HepG2 (cell line): Measurements from ENCODE around the gene STPG2. TPM values are rescaled to one million over a fixed set of nuclear protein-coding genes. Genes with fewer than 3 reads are reported as not detected.

Source experiments
- ATAC-seq: fragments of 200-7000 bp; cut with Tn5 transposase; 3 replicates; pipeline ENCODE4 v1.9.1; 2020; ENCODE audit warnings: mild to moderate bottlenecking, moderate library complexity
- BruUV-seq: library from RNA; stranded (reverse); fragments of 400-500 nt; replicated peaks from 2 replicates; lab custom pipeline; 2021; lab: Mats Ljungman, UMichigan
- CTCF ChIA-PET: fragments of 300-600 bp; formaldehyde crosslinking; extraction: SDS; loops from one replicate; lab custom pipeline; 2021; ENCODE audit warnings: low total read pairs, inconsistent platforms, low intra/inter-chr PET ratio; lab: Yijun Ruan, JAX
- POLR2A ChIA-PET: fragments of 350-600 bp; sonication (Branson Sonifier 250); formaldehyde crosslinking; loops from one replicate; lab custom pipeline; 2020; ENCODE audit warnings: antibody characterized with exemption, inconsistent platforms; lab: Yijun Ruan, JAX
- DNase-seq: peaks from one replicate; pipeline ENCODE4 v3.0.0-alpha.2; 2015; ENCODE audit warnings: low spot score
- FAIRE-seq: peaks from 3 replicates; lab custom pipeline; 2011; peaks lifted over from hg19 to GRCh38; lab: Jason Lieb, UNC
- H2AFZ ChIP-seq: one replicate; pipeline ENCODE4 v1.6.1; 2011; ENCODE audit warnings: low read length, inconsistent platforms
- H3K27ac ChIP-seq: fragments of 300-600 bp; 3 replicates; pipeline ENCODE4 v1.8.0; 2011; ENCODE audit warnings: mixed run types, mild to moderate bottlenecking, mixed read lengths, low read length, inconsistent platforms; ENCODE audit not compliant: insufficient read depth; ENCODE audit errors: extremely low read length
- H3K27me3 ChIP-seq, 2 experiments: fragments of 200-600 bp in 1 of 2; 2 replicates in 1 of 2; 3 replicates in 1 of 2; pipeline versions ENCODE4 v1.6.0 to v1.8.0; 2011; ENCODE audit warnings: low read length in 2 of 2, mild to moderate bottlenecking in 2 of 2, moderate library complexity in 2 of 2, inconsistent platforms in 1 of 2; ENCODE audit not compliant: insufficient read depth in 2 of 2, control insufficient read depth in 1 of 2
- H3K36me3 ChIP-seq, 2 experiments: fragments of 200-600 bp in 1 of 2; replicated peaks in 1 of 2; 2 replicates in 1 of 2; 3 replicates in 1 of 2; pipeline versions ENCODE4 v1.5.1 to v1.8.0; 2011; ENCODE audit warnings: low read length in 2 of 2, inconsistent platforms in 1 of 2; ENCODE audit not compliant: insufficient read depth in 2 of 2, control insufficient read depth in 1 of 2
- H3K4me1 ChIP-seq: 2 replicates; pipeline ENCODE4 v1.5.1; 2012; ENCODE audit warnings: low read length, inconsistent platforms; ENCODE audit not compliant: insufficient read depth
- H3K4me2 ChIP-seq: 2 replicates; pipeline ENCODE4 v1.6.0; 2011; ENCODE audit warnings: low read depth, low read length, inconsistent platforms
- H3K4me3 ChIP-seq, 3 experiments: fragments of 200-600 bp in 1 of 3; sonication (generic), shearing (Covaris generic) in 1 of 3; replicated peaks in 1 of 3; 2 replicates each; pipeline ENCODE4 v1.5.1; 2011 to 2016; ENCODE audit warnings: low read length in 3 of 3, inconsistent platforms in 2 of 3, low read depth in 2 of 3, mild to moderate bottlenecking in 2 of 3, control low read depth in 1 of 3, mixed read lengths in 1 of 3; ENCODE audit not compliant: insufficient read depth in 1 of 3
- H3K79me2 ChIP-seq: one replicate; pipeline ENCODE4 v1.6.1; 2011; ENCODE audit warnings: low read length, inconsistent platforms; ENCODE audit not compliant: insufficient read depth
- H3K9ac ChIP-seq: 2 replicates; pipeline ENCODE4 v1.6.0; 2011; ENCODE audit warnings: mild to moderate bottlenecking, low read depth, low read length, inconsistent platforms; ENCODE audit not compliant: insufficient read depth
- H3K9me3 ChIP-seq: 2 replicates; pipeline ENCODE4 v1.5.1; 2012; ENCODE audit warnings: mild to moderate bottlenecking, low read length
- H4K20me1 ChIP-seq: 2 replicates; pipeline ENCODE4 v1.6.0; 2011; ENCODE audit warnings: inconsistent platforms, mild to moderate bottlenecking, low read length, moderate library complexity; ENCODE audit not compliant: insufficient read depth
- CHD2 ChIP-seq: IDR thresholded peaks from 2 replicates; pipeline ENCODE4 v1.6.1; 2011; ENCODE audit warnings: low read depth, low read length, improper control_type of control experiment
- DMTF1 ChIP-seq: sonication (generic); formaldehyde crosslinking; IDR thresholded peaks from 2 replicates; pipeline ENCODE4 v1.4.0; 2020; ENCODE audit warnings: mild to moderate bottlenecking, missing genetic modification reagents
- FUBP1 ChIP-seq: sonication (generic); formaldehyde crosslinking; IDR thresholded peaks from 2 replicates; pipeline ENCODE4 v1.5.1; 2020; ENCODE audit warnings: missing genetic modification reagents, mild to moderate bottlenecking, borderline replicate concordance
- HHEX ChIP-seq: IDR thresholded peaks from 2 replicates; pipeline ENCODE4 v1.6.1; 2016; ENCODE audit warnings: control low read depth
- PLSCR1 ChIP-seq: sonication (generic); formaldehyde crosslinking; IDR thresholded peaks from 2 replicates; pipeline ENCODE4 v1.5.0; 2020; ENCODE audit warnings: missing genetic modification reagents, mild to moderate bottlenecking, borderline replicate concordance
- RBAK ChIP-seq: sonication (generic); formaldehyde crosslinking; IDR thresholded peaks from 2 replicates; pipeline ENCODE4 v1.5.1; 2020; ENCODE audit warnings: mild to moderate bottlenecking, missing genetic modification reagents
- SIN3A ChIP-seq: IDR thresholded peaks from 2 replicates; pipeline ENCODE4 v1.6.1; 2011; ENCODE audit warnings: low read depth, mild to moderate bottlenecking, control low read depth, low read length, borderline replicate concordance
- SNAPC5 ChIP-seq: sonication (generic); formaldehyde crosslinking; IDR thresholded peaks from 2 replicates; pipeline ENCODE4 v1.8.1; 2023; ENCODE audit warnings: mild to moderate bottlenecking, missing genetic modification reagents, borderline replicate concordance
- TARDBP ChIP-seq: sonication (generic); formaldehyde crosslinking; IDR thresholded peaks from 2 replicates; pipeline ENCODE4 v1.8.0; 2022; ENCODE audit warnings: mild to moderate bottlenecking, missing genetic modification reagents
- ZBTB44 ChIP-seq: sonication (generic); formaldehyde crosslinking; IDR thresholded peaks from 2 replicates; pipeline ENCODE4 v1.4.0; 2020; ENCODE audit warnings: missing genetic modification reagents
- ZNF468 ChIP-seq: sonication (generic); formaldehyde crosslinking; IDR thresholded peaks from 2 replicates; pipeline ENCODE4 v1.8.0; 2022; ENCODE audit warnings: mild to moderate bottlenecking, moderate library complexity, missing genetic modification reagents
- ZNF546 ChIP-seq: sonication (generic); formaldehyde crosslinking; conservative IDR thresholded peaks from 2 replicates; pipeline ENCODE4 v1.8.1; 2023; ENCODE audit warnings: mild to moderate bottlenecking, missing genetic modification reagents
- ZNF557 ChIP-seq: sonication (generic); formaldehyde crosslinking; IDR thresholded peaks from 2 replicates; pipeline ENCODE4 v1.4.0; 2020; ENCODE audit warnings: missing genetic modification reagents
- ZNF614 ChIP-seq: IDR thresholded peaks from 2 replicates; pipeline ENCODE4 v1.6.1; 2018; ENCODE audit warnings: missing biosample characterization, missing genetic modification reagents, inconsistent platforms, borderline replicate concordance
- ZNF644 ChIP-seq: IDR thresholded peaks from 2 replicates; pipeline ENCODE4 v1.6.1; 2016; ENCODE audit warnings: low read depth
- ZNF768 ChIP-seq: sonication (generic); formaldehyde crosslinking; IDR thresholded peaks from 2 replicates; pipeline ENCODE4 v1.4.0; 2020; ENCODE audit warnings: missing genetic modification reagents
- WGBS: methylation state at CpG from one replicate; pipeline ENCODE4 v1.1.6; 2017; ENCODE audit warnings: low lambda C conversion rate; 5-methylcytosine and 5-hydroxymethylcytosine counted together
- in situ Hi-C: cut with HindIII; loops from 2 replicates; pipeline ENCODE4 v1.10.0; 2017; ENCODE audit warnings: low pct_unique_long_range_greater_than_20kb; ENCODE audit not compliant: extremely low pct_ligation_motif_present
- intact Hi-C: fragments of 100-400 bp; cut with micrococcal nuclease; formaldehyde crosslinking; loops from one replicate; pipeline ENCODE4 v1.10.0; 2022; ENCODE audit not compliant: unreplicated experiment
- polyA plus RNA-seq, 8 experiments: library from polyadenylated mRNA; depleted of rRNA in 3 of 8; stranded (reverse) in 7 of 8; unstranded in 1 of 8; fragments of >200 nt; fragmentation: Illumina TruSeq in 4 of 8; extraction: Trizol in 4 of 8; gene quantifications; 2 replicates each; pipeline versions ENCODE4 v1.2.1 to v1.2.3, GENCODE V29; 2011 to 2016; ENCODE audit warnings: low read depth in 4 of 8, missing spikeins in 1 of 8, mixed read lengths in 1 of 8; ENCODE audit not compliant: insufficient read depth in 1 of 8
- total RNA-seq, 5 experiments: library from RNA; depleted of rRNA; stranded (reverse); fragments of >200 nt; fragmentation: Illumina TruSeq; extraction: Trizol; gene quantifications; 2 replicates each; pipeline ENCODE4 v1.2.3, GENCODE V29; 2016; ENCODE audit warnings: low read depth in 1 of 5

Gene STPG2
- total and polyA plus RNA-seq, 2 of the 13 experiments (the other 11 are each of a cell fraction or from before 2014, with no cell fraction given), result 0.07 TPM; not detected in 1

- CTCF ChIA-PET, result no interaction called here
- TF ChIP-seq SIN3A, result no peak
- no peak for TF ChIP-seq ZNF768 (CRISPR knock-in tag)
- no peak for TF ChIP-seq ZNF557 (CRISPR knock-in tag)
- TF ChIP-seq SNAPC5, result no peak
- TF ChIP-seq TARDBP (CRISPR knock-in tag), result no peak
- TF ChIP-seq FUBP1, result no peak
- TF ChIP-seq ZNF546 (CRISPR knock-in tag), result no peak
- no peak for TF ChIP-seq ZNF644 (CRISPR knock-in tag)
- no peak for TF ChIP-seq RBAK (CRISPR knock-in tag)
- TF ChIP-seq HHEX (CRISPR knock-in tag), result no peak
- TF ChIP-seq ZNF468 (CRISPR knock-in tag), result no peak
- no peak for TF ChIP-seq ZBTB44 (CRISPR knock-in tag)
- no peak for TF ChIP-seq ZNF614 (CRISPR knock-in tag)
- no peak for TF ChIP-seq CHD2
- TF ChIP-seq PLSCR1 (CRISPR knock-in tag), result no peak
- TF ChIP-seq DMTF1 (CRISPR knock-in tag), result no peak
Measured at GRCh38 chr4:97770222-97770621, 373.1 kb downstream of the STPG2 start.

More at GRCh38 chr4:97770222-97770621, 373.1 kb downstream of the STPG2 start:
- Histone ChIP-seq H3K27ac (no peak overlapping the region), H3K9ac (no peak overlapping the region), H4K20me1 (no peaks in the 10 kb centered on the region), H3K4me3 (no peak overlapping the region), H3K36me3 (no peaks in the 10 kb centered on the region), H3K9me3 (no peaks in the 10 kb centered on the region), H2AFZ (no peak overlapping the region), H3K79me2 (no peaks in the 10 kb centered on the region), H3K4me2 (no peak overlapping the region), H3K27me3 (no peaks in the 10 kb centered on the region), H3K4me1 (no peaks in the 10 kb centered on the region)
- WGBS, result 0% methylated on average over 1 of the region's 1 CpG
- POLR2A ChIA-PET, result no interaction called here
- FAIRE-seq, result no peak
- intact Hi-C loops (no loop called here), in situ Hi-C loops (no loop called here)
- no peak for ATAC-seq
- no TSS peak for BruUV-seq
- DNase-seq, result no peak
